ENCODE measurements around the gene DUS4L.

Gene DUS4L

DNA sequence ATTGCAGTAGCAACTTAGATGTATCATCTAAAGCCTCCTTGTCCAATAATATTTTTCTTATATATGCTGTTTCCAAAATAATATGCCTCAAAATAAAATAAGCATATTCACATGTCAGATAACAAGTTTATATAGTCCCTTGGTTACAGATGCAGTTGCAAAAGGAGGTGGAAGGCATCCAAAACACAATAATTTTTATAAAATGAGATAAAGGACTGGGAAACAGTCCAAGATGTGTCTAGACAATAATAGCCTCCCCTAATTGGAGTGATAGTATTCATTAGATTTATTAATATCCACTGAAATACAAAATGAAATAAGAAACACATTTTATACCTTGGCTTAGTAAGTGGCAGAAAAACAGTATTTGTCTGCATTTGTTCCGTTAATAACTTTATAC is 46.6 kb downstream of the DUS4L start:
- no peak overlapping the region for H3K27ac ChIP-seq
- DNase-seq (ENCODE audit: low read depth, low spot score) = no peak

DNA sequence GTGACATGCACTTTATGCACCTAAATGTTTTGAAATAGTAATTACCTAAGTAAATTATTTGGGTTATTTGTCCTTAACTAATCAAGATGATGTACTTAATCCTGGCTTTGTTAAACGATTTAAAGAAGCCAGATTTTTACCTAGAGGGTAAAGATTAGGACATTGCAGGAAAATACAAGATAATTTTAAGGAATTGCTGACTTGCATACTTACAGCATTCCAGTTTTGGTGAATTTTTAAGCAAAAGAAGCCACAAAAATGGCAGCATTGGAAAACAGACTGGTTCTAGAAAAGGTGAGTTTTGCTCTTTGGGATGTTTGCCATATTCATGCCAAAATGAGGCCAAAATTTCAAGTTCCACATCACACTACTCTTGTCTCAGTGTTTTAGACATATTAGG is 49.7 kb downstream of the DUS4L start:
- H3K27ac ChIP-seq = peak overlapping the region; percentile 19
- DNase-seq (ENCODE audit: low read depth, low spot score) = no peak

DNA sequence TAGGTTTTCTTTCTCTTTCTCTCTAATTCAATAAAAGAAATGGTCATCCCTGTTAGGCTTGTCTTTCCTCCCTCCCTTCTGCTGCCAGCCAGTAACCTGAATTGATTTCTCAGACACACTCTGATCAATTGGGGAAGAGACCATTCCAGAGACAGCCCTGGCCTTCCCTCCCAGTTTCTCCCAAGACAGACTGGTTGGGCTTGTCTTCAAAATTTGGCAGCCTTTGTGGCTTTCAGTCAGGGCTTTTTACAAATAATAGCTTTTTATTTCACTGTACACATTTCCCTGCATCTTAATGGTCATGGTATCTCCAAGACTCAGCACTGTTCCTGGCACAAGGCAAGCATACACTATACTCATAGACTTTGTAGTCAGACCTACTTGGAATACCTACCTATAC is 50.2 kb downstream of the DUS4L start:
- H3K27ac ChIP-seq = peak overlapping the region; percentile 19
- DNase-seq (ENCODE audit: low read depth, low spot score) = no peak

DNA sequence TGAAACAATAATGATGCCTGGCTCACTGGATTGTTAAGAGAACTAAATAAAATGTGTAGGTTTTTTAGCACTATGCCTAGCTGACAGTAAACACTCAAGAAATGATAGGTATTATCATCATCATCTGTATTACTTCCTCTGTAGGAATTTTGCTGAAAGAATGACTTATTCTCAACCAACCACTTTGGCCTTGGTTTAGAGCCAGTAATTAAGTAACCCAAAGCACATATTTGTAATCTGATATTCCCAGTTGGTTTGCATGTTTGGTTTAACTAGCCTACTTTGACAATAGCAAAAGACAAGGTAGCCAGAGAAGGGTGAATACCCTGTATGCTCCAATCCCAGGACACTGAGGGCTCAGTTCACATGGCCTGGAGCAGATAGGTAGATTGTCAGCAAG is 50.7 kb downstream of the DUS4L start:
- no peak for DNase-seq (ENCODE audit: low read depth, low spot score)
- H3K27ac ChIP-seq = peak overlapping the region; percentile 19

DNA sequence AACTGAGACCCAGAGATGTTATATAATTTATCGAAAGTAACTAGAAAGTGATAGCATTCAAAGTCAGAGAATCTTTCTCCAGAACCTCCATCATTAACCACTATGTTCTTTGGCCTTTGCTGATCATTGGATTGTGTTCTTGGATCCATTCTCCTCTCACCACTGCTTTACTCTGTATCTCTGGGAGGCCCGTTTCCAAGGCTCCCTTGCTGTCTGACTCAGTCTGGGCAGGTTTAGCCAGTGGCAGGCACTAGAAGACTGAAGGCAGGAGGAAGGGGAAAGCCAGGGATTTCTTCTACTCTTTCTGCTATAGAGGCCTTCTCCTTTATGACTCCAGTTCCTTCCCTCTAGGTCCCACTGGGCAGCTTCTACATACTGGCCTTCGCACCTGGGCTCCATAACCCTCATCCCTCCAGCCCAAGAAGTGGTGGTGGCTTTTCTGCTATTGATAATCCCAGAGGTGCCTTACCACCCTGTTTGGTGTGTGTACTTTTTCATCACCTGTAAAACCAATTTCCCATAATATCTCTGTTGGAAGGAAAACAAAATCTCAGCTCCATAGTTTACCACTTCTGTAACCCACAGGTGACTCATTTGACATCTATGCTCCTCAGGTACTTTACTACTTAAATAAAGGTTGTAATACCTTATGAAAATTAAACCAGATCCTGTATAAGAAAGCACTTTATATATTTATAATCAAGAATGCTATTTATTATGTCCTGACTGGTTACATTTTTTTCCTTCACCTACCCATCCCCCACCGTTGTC is 52.3 kb downstream of the DUS4L start:
- DNase-seq (ENCODE audit: low read depth, low spot score) = no peak
- H3K27ac ChIP-seq = peak overlapping the region; percentile 33

DNA sequence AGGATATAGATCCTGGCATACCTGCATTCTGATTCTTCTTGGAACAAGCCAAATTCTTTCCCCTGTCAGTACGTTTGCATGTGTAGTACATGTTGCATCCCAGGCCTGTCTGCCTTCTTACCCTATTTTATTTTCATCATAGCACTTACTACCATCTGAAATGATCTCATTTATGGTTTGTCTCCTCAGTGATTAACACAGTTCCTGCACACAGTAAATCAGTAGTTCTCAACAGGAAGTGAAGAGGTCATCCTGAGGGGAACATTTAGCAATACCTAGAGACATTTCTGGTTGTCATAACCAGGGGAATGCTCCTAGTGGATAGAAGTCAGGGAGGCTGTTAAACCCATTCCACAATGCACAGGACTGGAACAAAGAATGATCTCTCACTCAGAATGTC is 58.7 kb downstream of the DUS4L start:
- H3K27ac ChIP-seq = no peak overlapping the region

DNA sequence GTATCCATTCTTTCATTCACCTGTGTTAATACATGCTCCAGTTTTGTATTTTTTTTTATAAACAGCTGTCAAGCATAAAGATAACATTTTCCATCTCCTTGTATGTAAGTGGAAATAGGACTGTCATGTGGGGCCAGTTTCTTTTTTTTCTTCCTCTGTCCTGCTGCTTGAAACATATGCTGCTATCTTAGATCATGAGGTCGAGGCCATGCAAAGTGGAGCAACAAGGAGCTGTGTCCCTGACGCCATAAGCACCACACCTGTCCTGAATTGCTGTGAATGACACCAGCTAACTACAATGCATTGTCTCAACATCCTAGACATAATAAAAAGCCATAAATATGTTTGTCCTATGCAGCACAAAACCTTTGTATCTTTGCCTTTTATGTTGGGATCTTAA is 59.1 kb downstream of the DUS4L start:
- DNase-seq (ENCODE audit: low read depth, low spot score) = no peak
- H3K27ac ChIP-seq = no peak overlapping the region

More for the DNA sequence above, 58.7 kb downstream of the DUS4L start:
- DNase-seq (ENCODE audit: low read depth, low spot score) = peak; percentile 60

DNA sequence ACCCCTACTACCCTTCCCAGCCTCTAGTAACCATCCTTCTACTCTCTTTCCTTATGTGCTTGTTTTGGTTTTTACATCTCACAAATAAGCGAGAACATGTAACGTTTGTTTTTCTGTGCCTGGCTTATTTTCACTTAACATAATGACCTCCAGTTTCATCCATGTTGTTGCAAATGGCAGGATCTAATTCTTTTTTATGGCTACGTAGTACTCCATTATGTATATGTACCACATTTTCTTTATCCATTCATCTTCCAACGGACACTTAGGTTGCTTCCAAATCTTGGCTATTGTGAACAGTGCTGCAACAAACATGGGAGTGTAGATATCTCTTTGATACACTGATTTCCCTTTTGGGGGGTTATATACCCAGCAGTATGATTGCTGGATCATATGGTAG is 63.2 kb downstream of the DUS4L start:
- no peak for DNase-seq (ENCODE audit: low read depth, low spot score)
- H3K27ac ChIP-seq = no peak overlapping the region
